Cardiac muscle cell (in vitro differentiated cells and primary cell): Measurements from ENCODE around the gene CPA4. TPM values are rescaled to one million over a fixed set of nuclear protein-coding genes. Genes with fewer than 3 reads are reported as not detected.

ENCODE experiments used
- DNase-seq, 2 donors: peaks; one replicate each; pipeline versions ENCODE4 v3.0.0 to v3.0.0-alpha.2; 2010 to 2017; ENCODE audit warnings: low read depth in 1 of 2, low spot score in 1 of 2
- H3K27ac ChIP-seq: fragments of 200-600 bp; sonication (generic); 2 replicates; pipeline ENCODE4 v1.5.1; 2016
- H3K27me3 ChIP-seq: fragments of 200-600 bp; sonication (generic); 2 replicates; pipeline ENCODE4 v1.6.0; 2016; ENCODE audit warnings: control low read depth
- H3K36me3 ChIP-seq: fragments of 200-600 bp; sonication (generic); 2 replicates; pipeline ENCODE4 v1.5.1; 2016; ENCODE audit warnings: control low read depth
- H3K4me1 ChIP-seq: fragments of 200-600 bp; sonication (generic); 2 replicates; pipeline ENCODE4 v1.8.1; 2017; ENCODE audit warnings: low read depth, mild to moderate bottlenecking, mixed run types
- H3K4me3 ChIP-seq: fragments of 200-600 bp; sonication (generic); 2 replicates; pipeline ENCODE4 v1.5.1; 2016; ENCODE audit warnings: mild to moderate bottlenecking
- H3K9me3 ChIP-seq: fragments of 200-600 bp; sonication (generic); 2 replicates; pipeline ENCODE4 v1.5.1; 2017; ENCODE audit warnings: low read depth, mild to moderate bottlenecking, control low read depth
- CTCF ChIP-seq: IDR thresholded peaks from 2 replicates; pipeline ENCODE4 v1.5.1; 2012; ENCODE audit warnings: low read depth, mild to moderate bottlenecking, low read length
- polyA plus RNA-seq: library from polyadenylated mRNA; unstranded; fragments of >200 nt; fragmentation: Nextera tagmentation; extraction: Ambion mirVana; gene quantifications from 2 replicates; pipeline ENCODE4 v1.2.1, GENCODE V29; 2016
- total RNA-seq: library from RNA; depleted of rRNA; stranded (reverse); fragments of >200 nt; gene quantifications from 2 replicates; pipeline ENCODE4 v1.2.3, GENCODE V29; 2016

The CPA4 gene
- total and polyA plus RNA-seq, 2 experiments from 2014 or later: 0.24 TPM; not detected in 1

- no peaks in the 10 kb centered on the region for H3K36me3 ChIP-seq
- no peak overlapping the region for H3K4me3 ChIP-seq
- no peaks in the 10 kb centered on the region for H3K27me3 ChIP-seq
- DNase-seq: no peak
- H3K27ac ChIP-seq: no peak overlapping the region
- H3K4me1 ChIP-seq: peaks cover 9% of the 10 kb centered on the region
- H3K9me3 ChIP-seq: no peaks in the 10 kb centered on the region
- no peak for TF ChIP-seq CTCF
Measured at GRCh38 chr7:130268463-130269317, 24.3 kb upstream of the CPA4 start.

- H3K27ac ChIP-seq: no peak overlapping the region
- no peak for TF ChIP-seq CTCF
- H3K36me3 ChIP-seq: no peaks in the 10 kb centered on the region
- no peak for DNase-seq
- no peaks in the 10 kb centered on the region for H3K27me3 ChIP-seq
- H3K4me3 ChIP-seq: no peak overlapping the region
- peaks cover 16% of the 10 kb centered on the region for H3K4me1 ChIP-seq
- no peaks in the 10 kb centered on the region for H3K9me3 ChIP-seq
Measured at GRCh38 chr7:130269318-130269694, 23.7 kb upstream of the CPA4 start.

GRCh38 chr7:130270947-130271800, 21.8 kb upstream of the CPA4 start:
- no peaks in the 10 kb centered on the region for H3K27me3 ChIP-seq
- no peak for TF ChIP-seq CTCF
- no peak for DNase-seq
- H3K36me3 ChIP-seq: no peaks in the 10 kb centered on the region
- peaks cover 32% of the 10 kb centered on the region for H3K4me1 ChIP-seq
- H3K9me3 ChIP-seq: no peaks in the 10 kb centered on the region
- no peak overlapping the region for H3K4me3 ChIP-seq
- no peak overlapping the region for H3K27ac ChIP-seq

- Histone ChIP-seq H3K27ac (peak overlapping the region; percentile 48), H3K36me3 (no peaks in the 10 kb centered on the region), H3K4me1 (peaks cover 32% of the 10 kb centered on the region), H3K4me3 (no peak overlapping the region), H3K9me3 (no peaks in the 10 kb centered on the region), H3K27me3 (no peaks in the 10 kb centered on the region)
- TF ChIP-seq CTCF: no peak
- DNase-seq: peak in 1 of 2 donors; percentile 18
Measured at GRCh38 chr7:130272381-130273080, 20.4 kb upstream of the CPA4 start.
